ENCODE results near the gene MPZL1. TPM values are rescaled to one million over a fixed set of nuclear protein-coding genes. Genes with fewer than 3 reads are reported as not detected.
A peak's percentile ranks its signal among the peaks of the same experiment; 100 is the strongest.

The MPZL1 gene
- polyA plus RNA-seq, 2 of the 4 experiments (the other 2 are of a cell fraction) = 92.6 to 178 TPM

- ChIA-PET CTCF (interaction anchor here (0.9 to 4.1 kb wide), 5 partner anchors 8 to 96 kb away, joined by 3 to 25 read pairs (median 14); no protein-coding TSS in a partner anchor), POLR2A (no interaction called here)
- no peak overlapping the region for H3K4me3 ChIP-seq
- TF ChIP-seq FOSL2 (IDR thresholded peaks at IDR 0.05) (no peak), FOSL2 (CRISPR knock-in tag; IDR thresholded peaks at IDR 0.05) (no peak), ZFP36 (IDR thresholded peaks at IDR 0.05; ENCODE audit: borderline replicate concordance, partially characterized antibody) (no peak), POLR2A (IDR thresholded peaks at IDR 0.05; ENCODE audit: low read length) (no peak), ELK1 (IDR thresholded peaks at IDR 0.05; ENCODE audit: low read depth, low read length) (no peak), HOXB5 (CRISPR knock-in tag; IDR thresholded peaks at IDR 0.05) (no peak), JUNB (IDR thresholded peaks at IDR 0.05) (no peak), ZSCAN20 (CRISPR knock-in tag; IDR thresholded peaks at IDR 0.05) (no peak), TFCP2L1 (CRISPR knock-in tag; IDR thresholded peaks at IDR 0.05) (no peak), CHD2 (IDR thresholded peaks at IDR 0.05; ENCODE audit: low read length, partially characterized antibody) (no peak), CTCF (IDR thresholded peaks at IDR 0.05) (no peak), EP300 (IDR thresholded peaks at IDR 0.05) (no peak), RAD21 (conservative IDR thresholded peaks at IDR 0.05 in 1 of 2, IDR thresholded peaks at IDR 0.05 in 1 of 2) (no peak), MYC (IDR thresholded peaks at IDR 0.05; ENCODE audit: borderline replicate concordance, low read length) (no peak), RARB (CRISPR knock-in tag; IDR thresholded peaks at IDR 0.05) (no peak), GATA3 (IDR thresholded peaks at IDR 0.05; ENCODE audit: borderline replicate concordance) (no peak), E2F6 (IDR thresholded peaks at IDR 0.05; ENCODE audit: borderline replicate concordance, low read depth) (no peak), TP53 (CRISPR knock-in tag; IDR thresholded peaks at IDR 0.05) (no peak)
- no peak overlapping the region for H3K4me2 ChIP-seq
- DNase-seq (ENCODE audit: low read depth in 1 of 2, low spot score in 1 of 2) (no peak), FAIRE-seq (no peak), ATAC-seq (no peak)
- H3K27ac ChIP-seq = no peak overlapping the region
- H3K4me1 ChIP-seq = no peaks in the 10 kb centered on the region
- no peaks in the 10 kb centered on the region for H3K9me3 ChIP-seq
- 87% methylated on average over 7 of the region's 7 CpGs for WGBS (ENCODE audit: missing lambda C conversion rate)
Observed at GRCh38 chr1:167695756-167696561, 25.8 kb upstream of the MPZL1 start.

GRCh38 chr1:167697667-167698141 is 24.1 kb upstream of the MPZL1 start:
- Histone ChIP-seq H3K4me2 (no peak overlapping the region), H3K9me3 (no peaks in the 10 kb centered on the region), H3K27ac (no peak overlapping the region), H3K4me3 (no peak overlapping the region), H3K4me1 (no peaks in the 10 kb centered on the region)
- ATAC-seq (peak in 1 of 2 experiments; percentile 17; a peak in 1 of 6 replicates), DNase-seq (ENCODE audit: low read depth in 1 of 2, low spot score in 1 of 2) (no peak), FAIRE-seq (no peak)
- POLR2A ChIA-PET = no interaction called here
- TF ChIP-seq RAD21 (conservative IDR thresholded peaks at IDR 0.05 in 1 of 2, IDR thresholded peaks at IDR 0.05 in 1 of 2) = no peak
- no peak for TF ChIP-seq FOXS1 (CRISPR knock-in tag; IDR thresholded peaks at IDR 0.05)
- TF ChIP-seq EHF (CRISPR knock-in tag; IDR thresholded peaks at IDR 0.05) = no peak
- TF ChIP-seq CBX2 (IDR thresholded peaks at IDR 0.05; ENCODE audit: borderline replicate concordance, low read depth) = no peak
- no peak for TF ChIP-seq E2F6 (IDR thresholded peaks at IDR 0.05; ENCODE audit: borderline replicate concordance, low read depth)
- no peak for TF ChIP-seq RARB (CRISPR knock-in tag; IDR thresholded peaks at IDR 0.05)
- TF ChIP-seq KDM5A (IDR thresholded peaks at IDR 0.05) = no peak
- TF ChIP-seq NFE2L2 (conservative IDR thresholded peaks at IDR 0.05; ENCODE audit: low read length) = no peak
- no peak for TF ChIP-seq ZNF302 (CRISPR knock-in tag; IDR thresholded peaks at IDR 0.05)
- no peak for TF ChIP-seq GATA3 (IDR thresholded peaks at IDR 0.05; ENCODE audit: borderline replicate concordance)
- no peak for TF ChIP-seq USF2 (IDR thresholded peaks at IDR 0.05)
- TF ChIP-seq ZFP36 (IDR thresholded peaks at IDR 0.05; ENCODE audit: borderline replicate concordance, partially characterized antibody) = no peak
- TF ChIP-seq ZSCAN20 (CRISPR knock-in tag; IDR thresholded peaks at IDR 0.05) = no peak
- no peak for TF ChIP-seq CEBPB (IDR thresholded peaks at IDR 0.05)
- TF ChIP-seq MAX (IDR thresholded peaks at IDR 0.05) = no peak
- no peak for TF ChIP-seq BHLHE40 (IDR thresholded peaks at IDR 0.05; ENCODE audit: low read depth, low read length)
- TF ChIP-seq HOXB13 (CRISPR knock-in tag; IDR thresholded peaks at IDR 0.05; ENCODE audit: low read depth) = no peak
- no peak for TF ChIP-seq FOSL2 (IDR thresholded peaks at IDR 0.05)
- TF ChIP-seq FOSL2 (CRISPR knock-in tag; IDR thresholded peaks at IDR 0.05) = no peak
- CTCF ChIA-PET = interaction anchor here (1.2 to 3.8 kb wide), 5 partner anchors 10 to 385 kb away, joined by 3 to 25 read pairs (median 5); no protein-coding TSS in a partner anchor
- WGBS (ENCODE audit: missing lambda C conversion rate) = 66% methylated on average over 14 of the region's 14 CpGs

Measured in A549 (cell line).